ENCODE data around the gene COL4A2.

GRCh38 chr13:110299283-110299840 lies 7.7 kb upstream of the COL4A2 start:
- TF ChIP-seq, protein P1, sequence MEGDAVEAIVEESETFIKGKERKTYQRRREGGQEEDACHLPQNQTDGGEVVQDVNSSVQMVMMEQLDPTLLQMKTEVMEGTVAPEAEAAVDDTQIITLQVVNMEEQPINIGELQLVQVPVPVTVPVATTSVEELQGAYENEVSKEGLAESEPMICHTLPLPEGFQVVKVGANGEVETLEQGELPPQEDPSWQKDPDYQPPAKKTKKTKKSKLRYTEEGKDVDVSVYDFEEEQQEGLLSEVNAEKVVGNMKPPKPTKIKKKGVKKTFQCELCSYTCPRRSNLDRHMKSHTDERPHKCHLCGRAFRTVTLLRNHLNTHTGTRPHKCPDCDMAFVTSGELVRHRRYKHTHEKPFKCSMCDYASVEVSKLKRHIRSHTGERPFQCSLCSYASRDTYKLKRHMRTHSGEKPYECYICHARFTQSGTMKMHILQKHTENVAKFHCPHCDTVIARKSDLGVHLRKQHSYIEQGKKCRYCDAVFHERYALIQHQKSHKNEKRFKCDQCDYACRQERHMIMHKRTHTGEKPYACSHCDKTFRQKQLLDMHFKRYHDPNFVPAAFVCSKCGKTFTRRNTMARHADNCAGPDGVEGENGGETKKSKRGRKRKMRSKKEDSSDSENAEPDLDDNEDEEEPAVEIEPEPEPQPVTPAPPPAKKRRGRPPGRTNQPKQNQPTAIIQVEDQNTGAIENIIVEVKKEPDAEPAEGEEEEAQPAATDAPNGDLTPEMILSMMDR (IDR thresholded peaks at IDR 0.05), result no peak
- TF ChIP-seq EP300 (IDR thresholded peaks at IDR 0.05), result no peak

Data from ovary (tissue), 3 donors.